Right forelimb (tissue), 1 donor: ENCODE data around the gene ARHGAP45.
"Not testable (repeated sequence)": the region's sequence is repeated elsewhere in the genome, so short reads cannot be mapped to it uniquely, and the experiment has no call there.

Source experiments
- DNase-seq: peaks from one replicate; pipeline ENCODE4 v3.0.0-alpha.2; 2018

The ARHGAP45 gene

DNA sequence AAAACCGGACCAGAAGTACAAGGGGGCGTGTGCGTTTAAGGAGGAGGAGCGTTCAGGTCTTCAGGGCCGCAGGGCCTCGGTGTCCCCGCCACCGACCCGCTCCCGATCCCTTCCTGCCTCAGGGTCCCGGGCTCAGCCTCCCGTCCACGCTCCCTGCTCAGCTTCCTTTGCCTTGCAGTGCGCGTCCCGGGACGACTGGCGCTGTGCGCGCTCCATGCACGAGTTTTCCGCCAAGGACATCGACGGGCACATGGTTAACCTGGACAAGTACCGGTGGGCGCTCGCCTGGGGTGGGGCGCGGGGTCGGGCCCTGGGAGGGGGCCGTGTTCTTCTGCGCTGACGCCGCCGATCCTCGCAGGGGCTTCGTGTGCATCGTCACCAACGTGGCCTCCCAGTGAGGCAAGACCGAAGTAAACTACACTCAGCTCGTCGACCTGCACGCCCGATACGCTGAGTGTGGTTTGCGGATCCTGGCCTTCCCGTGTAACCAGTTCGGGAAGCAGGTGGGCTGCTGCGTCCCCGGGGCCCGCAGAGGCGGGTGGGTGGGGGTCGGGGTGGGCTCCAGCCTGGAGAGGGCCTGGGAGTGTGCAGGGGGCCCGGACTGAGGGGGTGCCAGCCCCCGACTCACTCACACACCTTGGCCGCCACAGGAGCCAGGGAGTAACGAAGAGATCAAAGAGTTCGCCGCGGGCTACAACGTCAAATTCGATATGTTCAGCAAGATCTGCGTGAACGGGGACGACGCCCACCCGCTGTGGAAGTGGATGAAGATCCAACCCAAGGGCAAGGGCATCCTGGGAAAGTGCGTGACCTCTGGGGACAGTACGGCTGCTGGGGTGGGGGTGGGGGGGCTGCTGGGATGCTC, 38.3 kb downstream of the ARHGAP45 start:
- no peak for DNase-seq

DNA sequence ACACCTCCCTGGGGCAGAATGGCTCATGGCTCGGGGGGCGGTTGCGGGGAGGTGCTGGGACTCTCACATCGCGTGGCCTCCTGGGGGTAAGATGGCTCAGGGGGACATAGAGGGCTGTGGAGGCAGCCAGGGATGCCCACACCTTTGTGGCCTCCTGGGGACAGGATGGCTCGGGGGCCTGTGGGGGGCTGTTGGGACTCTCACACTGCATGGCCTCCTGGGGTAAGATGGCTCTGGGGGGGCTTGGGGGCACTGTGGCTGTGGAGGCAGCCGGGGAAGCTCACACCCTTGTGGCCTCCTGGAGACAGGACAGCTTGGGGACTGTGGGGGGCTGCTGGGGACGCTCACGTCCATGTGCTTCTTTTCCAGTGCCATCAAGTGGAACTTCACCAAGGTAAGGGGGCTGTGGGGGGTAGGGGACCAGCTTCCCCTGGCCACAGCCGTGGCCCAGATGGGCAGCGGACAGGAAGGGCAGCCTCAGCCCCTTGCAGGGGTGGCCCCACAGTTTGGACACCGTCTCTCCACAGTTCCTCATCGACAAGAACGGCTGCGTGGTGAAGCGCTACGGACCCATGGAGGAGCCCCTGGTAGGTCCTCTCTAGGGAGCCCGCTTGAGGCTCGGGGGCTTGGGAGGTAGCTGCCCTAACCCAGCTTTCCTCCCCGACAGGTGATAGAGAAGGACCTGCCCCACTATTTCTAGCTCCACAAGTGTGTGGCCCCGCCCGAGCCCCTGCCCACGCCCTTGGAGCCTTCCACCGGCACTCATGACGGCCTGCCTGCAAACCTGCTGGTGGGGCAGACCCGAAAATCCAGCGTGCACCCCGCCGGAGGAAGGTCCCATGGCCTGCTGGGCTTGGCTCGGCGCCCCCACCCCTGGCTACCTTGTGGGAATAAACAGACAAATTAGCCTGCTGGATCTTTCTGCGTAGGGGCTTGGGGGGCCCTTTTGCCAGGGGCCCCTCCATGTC, 39.2 kb downstream of the ARHGAP45 start:
- no peak for DNase-seq

DNA sequence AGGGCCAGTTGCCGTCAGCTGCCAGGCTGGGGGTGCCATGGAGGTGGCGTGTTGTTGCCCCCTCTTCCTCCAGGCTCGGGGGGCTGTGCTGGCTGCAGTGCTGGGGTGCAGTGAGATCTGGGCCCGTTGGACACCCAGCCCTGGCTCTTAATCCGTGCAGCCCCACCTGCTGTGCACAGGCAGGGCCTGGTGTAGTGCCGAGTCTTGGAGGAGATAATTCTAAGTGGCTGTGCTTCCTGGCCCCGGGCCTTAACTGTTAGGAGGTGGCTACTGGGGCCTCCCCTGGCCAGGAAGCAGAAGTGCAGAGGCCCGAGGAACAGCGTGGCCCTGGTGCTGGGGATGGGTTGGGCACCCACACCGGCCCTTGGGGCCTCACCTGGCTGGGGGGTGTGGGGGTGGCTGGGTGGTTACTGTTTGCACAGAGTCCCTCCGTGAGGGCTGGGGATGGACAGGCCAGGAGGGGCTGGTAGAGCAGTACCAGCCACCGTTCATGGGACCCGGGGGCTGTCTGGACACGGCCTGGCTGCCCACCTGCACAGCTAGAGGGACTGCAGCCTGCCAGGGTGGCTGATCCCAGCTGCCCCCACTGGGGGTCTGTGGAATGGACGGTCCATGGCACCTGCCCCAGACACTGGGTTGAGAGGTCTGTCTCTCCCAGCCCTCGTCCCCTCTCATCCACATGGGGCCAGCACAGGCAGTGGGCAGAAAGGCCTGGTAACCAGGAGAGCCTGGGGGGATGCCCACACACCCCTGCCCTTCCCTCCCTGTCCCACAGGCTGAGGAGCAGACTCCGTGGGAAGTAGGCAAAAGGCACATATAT, 40.1 kb downstream of the ARHGAP45 start:
- no peak for DNase-seq

DNA sequence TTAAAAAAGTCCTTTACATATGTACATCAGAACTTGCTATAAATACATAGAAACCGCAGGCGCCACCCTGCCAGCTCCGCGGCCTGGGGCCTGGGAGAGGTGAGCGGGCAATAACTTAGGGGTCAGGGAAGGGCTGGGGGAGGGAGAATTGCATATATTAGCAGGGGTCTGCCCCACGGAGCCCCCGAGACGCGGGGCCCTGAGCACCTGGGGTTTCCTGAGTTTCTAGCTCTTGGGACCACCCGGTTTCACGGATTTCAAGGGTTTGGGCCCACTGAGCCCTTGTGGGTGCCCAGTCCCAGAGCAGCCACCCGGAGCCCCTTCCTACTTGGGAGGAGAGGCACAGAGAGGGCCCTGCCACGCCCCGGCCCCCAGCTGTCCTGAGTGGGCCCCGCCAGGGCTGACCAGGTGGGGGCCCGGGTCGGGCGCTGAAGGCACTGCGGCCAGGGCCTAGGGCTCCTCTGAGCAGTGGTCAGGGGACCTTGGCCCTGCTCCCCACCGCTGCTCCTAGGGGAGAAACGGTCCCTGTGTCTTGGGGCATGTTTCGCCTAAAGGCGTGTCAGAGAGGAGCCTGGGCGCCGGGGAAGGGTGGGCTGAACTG, 40.8 kb downstream of the ARHGAP45 start:
- DNase-seq: no peak

DNA sequence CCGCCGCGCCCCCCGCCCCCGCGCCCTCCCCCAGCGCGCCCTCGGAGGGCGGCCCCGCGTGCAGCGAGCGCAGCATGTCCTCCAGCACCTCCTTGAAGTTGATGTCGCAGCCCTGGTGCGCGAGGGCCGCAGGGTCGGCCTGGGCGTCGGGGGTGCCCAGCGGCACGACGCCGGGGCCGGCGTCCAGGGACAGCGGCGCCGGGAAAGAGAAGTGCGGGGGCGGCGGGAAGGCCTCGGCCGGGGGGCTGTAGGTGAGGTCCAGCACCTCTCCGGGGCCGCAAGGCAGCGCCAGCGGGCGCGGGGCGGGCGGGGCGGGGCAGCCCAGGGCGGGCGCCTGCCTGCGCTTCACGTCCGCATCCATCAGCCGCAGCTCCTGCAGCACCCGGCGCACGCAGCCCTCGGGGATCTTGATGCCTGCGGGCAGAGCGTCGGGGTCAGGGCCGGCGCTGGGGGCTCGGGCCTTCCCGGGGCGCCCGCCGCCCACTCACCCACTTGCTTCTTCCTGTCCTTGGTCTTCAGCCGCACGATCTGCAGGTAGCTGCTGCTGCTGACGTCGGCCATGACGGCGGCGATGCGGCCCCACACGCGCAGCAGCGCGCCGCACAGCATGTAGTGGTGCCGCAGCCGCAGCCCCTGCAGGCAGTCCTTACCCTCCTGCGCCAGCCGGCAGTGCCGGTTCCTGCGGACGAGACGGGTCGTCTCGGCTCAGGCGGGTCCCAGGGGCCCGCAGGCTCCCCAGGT, 41.5 kb downstream of the ARHGAP45 start:
- DNase-seq: no peak

DNA sequence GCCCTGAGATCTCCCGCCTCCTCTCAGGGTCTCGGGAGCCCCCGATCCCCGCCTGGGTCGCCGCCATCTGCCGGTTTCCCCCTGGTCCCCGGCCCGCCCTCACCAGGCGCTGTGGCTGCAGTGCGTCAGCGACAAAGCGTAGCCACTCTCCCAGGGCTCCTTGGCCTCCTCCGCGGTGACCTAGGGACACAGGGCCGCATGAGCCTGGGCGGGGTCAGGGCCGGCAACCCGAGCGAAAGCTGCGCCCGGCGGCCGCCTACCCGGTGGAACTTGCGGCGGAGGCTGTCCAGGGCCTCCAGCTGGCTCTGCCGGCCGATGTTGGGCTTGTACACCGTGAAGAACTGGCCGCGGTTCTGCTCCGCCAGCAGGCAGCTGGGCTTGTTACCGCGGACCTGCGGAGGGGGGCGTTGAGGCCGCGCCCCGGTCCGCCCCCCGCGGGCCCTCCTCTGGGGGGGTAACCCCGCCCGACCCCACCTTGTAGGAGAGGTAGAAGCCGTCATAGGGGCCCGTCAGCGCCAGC, 42.1 kb downstream of the ARHGAP45 start:
- no peak for DNase-seq

DNA sequence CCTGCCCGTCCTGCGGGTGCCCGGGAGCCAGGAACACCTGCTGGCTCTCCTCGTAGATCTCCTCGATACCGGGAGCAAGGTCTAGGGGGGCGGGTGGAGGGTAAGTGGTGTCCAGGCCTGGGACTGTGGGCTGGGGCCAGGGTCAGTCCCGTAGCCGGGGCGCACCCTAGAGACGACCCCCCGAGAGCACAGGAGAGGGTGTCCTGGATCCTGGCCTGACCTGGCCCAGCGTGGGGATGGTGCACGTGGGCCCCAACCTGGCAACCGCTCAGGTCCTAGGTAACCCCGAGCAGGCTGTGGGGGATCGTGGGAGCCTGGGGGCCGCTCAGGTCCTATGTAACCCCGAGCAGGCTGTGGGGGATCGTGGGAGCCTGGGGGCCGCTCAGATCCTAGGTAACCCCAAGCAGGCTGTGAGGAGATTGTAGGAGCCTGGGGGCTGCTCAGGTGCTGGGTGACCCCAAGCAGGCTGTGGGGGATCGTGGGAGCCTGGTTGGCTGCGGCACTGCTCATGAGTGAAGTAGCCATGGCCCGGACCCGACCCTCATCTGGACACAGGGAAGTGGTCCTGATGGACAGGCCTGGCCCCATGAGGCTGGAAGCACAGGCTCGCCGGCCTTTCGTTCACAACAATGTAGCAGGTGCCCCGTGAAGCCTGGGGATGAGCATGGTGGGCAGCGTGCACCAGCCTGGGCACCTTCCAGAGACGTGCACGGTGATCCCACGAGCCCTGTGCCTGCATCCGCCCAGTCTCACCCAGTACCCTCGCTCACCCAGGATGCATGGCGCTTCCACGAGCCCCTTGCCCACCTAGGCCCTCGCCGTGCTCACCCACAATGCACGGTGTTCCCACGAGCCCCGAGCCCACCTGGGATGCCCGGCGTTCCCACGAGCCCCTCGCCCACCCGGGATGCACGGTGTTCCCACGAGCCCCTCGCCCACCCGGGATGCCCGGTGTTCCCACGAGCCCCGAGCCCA, 43.0 kb downstream of the ARHGAP45 start:
- no peak for DNase-seq

DNA sequence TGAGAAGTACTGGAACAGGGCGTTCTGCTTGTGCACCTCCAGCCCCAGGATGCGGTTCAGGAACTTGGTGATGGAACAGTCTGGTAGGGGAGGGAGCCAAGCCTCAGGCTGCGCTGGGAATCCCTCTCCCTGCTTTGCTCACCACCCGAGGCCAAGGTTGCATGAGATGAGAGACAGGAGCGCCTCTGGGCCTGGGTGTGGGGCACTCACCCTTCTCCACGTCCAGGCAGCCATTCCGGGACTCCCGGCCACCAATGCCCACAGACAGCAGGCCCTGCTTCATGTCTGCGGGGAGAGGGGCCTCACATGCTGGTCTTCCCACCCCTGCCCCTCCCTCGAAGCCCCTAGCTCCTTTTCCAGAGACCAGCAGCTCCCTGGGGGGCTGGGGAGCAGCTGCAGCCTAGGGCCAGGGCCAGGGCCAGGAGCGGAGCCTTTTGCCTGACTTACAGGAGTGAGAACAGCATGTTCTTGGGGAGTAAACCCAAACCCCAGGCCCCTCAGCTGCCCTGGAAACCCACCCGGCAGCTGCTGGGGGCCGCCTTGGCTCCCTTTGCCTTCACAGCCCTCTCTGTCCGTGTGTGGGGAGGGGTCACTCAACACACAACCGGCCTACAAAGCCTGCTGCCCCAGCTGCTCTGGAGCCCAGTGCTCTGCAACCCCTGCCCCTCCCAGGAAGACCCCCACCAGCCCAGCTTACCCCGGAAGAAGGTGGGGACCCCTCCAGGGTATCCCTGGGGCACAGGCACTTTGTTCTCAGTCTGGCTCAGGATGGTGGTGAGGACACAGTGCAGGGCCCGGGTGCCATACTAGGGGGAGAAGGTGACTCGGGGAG, 44.1 kb downstream of the ARHGAP45 start:
- DNase-seq: no peak

DNA sequence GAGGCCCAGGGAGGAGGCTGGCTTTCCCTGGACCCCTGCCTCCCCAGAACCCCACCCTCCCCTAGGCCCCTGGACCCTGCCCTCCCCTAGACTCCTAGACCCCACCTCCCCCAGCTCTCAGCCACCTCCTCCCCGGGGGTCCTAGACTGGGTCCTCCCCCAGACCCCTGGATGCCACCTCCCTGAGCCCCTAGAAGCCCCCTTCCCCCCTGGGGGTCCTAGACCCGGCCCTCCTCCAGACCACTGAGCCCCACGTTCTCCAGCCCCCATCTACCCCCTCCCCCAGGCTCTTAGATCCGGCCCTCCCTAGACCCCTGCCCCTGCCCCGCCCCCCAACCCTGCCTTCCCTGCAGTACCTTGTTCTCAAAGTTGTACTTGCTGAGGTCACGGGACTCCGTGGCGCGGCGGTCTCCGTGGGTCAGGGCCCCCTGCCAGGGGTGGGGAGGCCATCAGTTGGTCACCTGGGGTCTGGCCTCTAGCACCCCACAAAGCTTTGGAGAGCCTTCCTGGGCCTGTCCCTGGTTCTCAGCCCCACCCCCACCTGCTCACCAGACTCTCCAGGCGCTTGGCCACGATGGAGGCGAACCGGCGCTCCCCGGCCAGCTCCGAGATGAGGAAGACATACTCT, 44.8 kb downstream of the ARHGAP45 start:
- DNase-seq: no peak

DNA sequence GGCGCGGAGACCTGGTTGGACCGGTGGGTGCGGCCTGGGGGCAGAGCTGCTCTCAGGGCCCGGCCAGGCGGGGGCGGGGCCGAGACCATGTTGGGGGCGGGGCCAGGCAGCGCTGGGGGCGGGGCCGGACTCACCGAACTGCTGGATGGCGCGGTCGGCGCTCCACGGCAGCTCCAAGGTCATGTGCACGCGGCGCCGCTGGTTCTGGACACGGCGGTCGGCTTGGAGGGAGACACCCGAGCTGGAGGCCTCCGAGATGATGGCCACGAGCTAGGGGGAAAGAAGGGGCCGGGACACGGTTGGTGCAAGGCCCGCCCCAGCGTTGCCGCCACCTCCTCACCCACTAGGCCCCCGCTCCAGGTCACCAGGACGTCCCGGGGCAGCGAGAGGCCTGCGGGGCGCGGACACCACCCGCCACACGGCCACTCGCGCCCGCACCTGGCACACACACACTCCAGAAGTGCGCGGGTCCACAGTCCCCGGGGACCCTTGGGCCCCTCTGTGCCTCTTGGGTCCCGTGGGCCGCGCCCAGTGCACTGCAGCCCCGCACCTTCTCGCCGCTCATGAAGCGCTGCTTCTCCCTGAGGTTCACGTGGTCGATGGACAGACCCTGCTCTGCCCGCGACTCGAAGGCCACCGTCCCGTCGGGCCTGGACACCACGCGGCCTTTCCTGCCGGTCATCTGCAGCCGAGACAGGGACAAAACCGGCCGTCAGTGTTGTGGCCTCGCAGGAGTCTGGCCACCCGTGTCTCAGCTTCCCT, 45.5 kb downstream of the ARHGAP45 start:
- no peak for DNase-seq

DNA sequence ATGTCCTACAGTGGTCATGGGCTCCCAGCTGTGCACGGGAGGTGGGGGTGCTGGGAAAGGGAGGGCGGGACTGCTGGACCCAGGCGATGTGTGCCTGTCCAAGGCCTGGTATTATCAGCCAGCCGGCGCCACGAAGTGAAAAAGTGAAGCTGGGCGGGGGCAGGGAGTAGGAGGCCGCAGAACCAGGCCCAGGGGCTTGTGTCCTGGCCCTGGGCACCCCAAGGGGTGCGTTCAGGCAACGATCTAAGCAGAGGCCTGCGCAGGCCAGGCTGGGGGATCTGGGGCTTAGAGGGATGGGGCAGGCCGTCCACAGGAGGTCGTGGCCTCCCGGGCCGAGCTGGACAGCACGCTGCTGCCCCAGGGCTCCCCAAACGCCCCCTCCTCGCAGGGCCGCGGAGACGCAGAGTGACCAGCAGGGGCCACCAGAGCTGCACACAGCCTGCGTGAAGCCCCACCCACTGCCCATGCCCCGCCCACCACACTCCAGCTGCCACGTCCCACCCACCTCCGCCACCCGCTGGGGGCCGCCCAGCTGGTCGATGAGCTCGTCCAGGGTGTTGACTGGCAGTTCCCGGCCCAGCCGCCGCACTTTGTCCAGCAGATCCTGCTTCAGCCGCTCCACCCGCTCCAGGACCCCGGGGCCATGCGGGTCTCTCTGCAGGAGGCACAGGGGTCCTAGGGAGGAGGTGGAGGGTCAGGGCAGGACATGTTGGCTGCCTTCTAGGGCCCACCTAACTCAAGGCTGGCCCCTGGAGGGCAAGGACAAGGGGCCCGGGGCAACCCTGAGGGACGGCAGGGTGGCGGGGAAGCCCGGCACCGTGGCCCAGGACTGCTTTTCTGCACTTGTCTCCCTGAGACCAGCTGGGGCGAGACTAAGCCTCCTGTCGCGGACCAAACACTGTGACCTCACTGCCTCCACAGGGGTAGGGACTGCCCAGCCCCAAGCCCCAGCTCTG, 46.3 kb downstream of the ARHGAP45 start:
- DNase-seq: peak; percentile 97

DNA sequence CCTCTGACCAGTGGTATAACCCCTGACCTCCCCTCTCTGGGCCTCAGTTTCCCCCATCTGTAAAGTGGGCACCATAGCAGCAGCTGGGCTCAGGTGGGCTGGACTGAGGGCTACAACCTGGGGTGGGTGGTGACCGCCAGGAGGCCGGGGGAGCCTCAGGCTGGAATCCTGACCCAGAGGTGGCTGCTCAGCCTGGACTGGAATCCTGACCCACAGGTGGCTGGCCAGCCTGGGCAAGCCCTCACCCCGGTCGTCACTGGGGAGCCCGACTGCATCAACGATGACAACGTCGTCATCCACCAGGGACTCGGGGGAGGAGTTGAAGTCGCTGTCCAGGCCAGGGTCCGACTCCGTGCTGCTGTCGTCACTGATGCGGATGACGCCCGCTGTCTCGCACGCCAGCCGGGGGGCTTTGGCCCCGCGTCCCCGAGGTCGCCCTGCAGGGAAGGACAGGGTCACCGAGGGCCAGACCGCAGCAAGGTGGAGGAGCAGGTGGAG, 47.1 kb downstream of the ARHGAP45 start:
- no peak for DNase-seq

DNA sequence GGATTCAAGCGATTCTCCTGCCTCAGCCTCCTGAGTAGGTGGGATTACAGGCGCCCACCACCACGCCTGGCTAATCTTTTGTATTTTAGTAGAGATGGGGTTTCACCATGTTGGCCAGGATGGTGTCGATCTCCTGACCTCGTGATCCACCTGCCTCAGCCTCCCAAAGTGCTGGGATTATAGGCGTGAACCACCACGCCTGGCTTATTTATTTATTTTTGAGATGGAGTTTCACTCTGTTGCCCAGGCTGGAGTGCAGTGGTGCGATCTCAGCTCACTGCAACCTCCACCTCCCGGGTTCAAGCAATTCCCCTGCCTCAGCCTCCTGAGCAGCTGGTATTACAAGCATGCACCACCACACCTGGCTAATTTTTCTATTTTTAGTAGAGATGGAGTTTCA, 47.8 kb downstream of the ARHGAP45 start:
- DNase-seq: not testable (repeated sequence)

DNA sequence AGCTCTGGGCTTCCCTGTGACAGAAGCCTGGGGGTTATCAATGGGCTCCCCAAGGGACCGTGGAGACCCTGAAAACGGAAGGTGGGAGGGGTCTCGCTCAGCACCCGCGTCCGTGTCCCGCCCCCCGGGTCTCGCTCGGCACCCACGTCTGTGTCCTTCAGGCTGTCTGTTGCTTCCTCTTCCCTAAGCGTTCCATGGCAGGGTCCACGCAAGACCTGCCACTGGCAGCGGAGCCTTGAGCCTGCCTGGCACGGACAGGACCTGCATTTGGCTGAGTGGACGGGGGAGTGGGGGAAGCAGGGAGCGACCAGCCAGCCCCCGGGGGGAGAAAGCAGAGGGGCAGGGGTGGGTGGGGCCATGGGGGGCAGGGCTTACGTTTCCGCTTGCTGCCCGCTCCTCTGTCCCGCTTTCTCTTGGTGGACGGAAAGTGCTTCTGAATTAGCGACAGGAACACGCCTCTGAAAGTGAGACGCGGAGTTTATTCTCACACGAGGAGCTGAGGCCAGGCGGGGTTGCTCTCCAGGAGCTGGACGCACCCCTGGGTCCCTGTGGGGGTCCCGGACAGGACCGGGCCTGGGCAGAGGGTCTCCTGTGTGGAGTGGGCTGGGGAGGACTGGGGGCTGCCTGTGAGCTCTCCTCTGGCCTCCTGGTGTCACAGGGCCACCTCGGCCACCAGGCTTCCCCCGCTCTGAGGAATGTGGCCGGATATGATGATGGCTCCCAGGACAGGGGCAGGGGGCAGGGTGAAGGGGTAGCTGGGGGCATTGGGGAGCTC, 48.9 kb downstream of the ARHGAP45 start:
- DNase-seq: no peak

DNA sequence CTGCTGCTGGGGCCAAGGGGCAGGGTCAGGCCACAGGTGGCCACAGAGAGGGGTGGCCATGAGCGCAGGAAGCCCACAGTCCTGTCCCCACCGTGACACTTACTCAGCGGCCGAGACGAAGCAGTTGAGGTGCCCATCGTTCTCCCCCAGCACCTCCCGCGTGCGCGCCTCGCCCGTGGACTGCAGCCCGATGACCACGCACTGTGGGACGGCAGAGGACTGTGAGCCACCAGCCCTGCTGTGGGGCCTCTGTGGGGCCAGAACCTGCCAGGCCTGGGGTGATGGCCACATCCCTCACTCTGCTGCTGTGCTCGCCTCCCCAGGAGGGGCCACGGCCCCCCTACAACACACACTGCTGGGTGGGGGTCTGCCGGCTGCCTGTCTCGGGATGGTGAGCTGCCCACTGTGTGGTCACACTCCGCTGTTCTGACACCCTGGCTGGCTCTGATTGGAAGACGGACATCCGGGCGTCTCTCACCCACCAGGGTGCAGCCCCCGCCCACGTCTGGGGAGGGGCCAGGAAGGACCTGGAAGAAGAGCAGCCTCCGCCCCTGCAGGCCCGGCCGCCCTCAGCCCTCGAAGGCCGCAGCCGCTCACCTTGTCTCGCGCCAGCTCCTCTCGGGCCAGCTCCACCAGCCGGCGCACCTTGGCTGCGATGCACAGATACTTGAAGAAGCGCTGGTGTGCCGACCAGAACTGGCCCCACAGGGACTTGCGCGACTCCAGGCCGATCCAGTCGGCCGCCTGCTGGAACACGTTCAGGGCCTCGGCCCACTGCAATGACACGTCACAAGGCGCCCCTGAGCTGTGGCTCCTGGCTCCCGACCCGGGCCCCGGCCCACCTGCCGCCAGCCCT, 50.0 kb downstream of the ARHGAP45 start:
- DNase-seq: no peak
